ENCODE results near the gene CDH8.

CDH8 gene

GRCh38 chr16:61877436-61877835 lies 158.8 kb downstream of the CDH8 start:
- TF ChIP-seq NFIC (IDR thresholded peaks at IDR 0.05) (no peak), USF1 (IDR thresholded peaks at IDR 0.05) (no peak), RAD21 (IDR thresholded peaks at IDR 0.05; ENCODE audit: low read depth) (no peak), CEBPB (IDR thresholded peaks at IDR 0.05) (no peak), ZBTB7A (IDR thresholded peaks at IDR 0.05; ENCODE audit: low read depth) (no peak), MAX (IDR thresholded peaks at IDR 0.05) (no peak), EGR1 (IDR thresholded peaks at IDR 0.05) (no peak), FOXM1 (IDR thresholded peaks at IDR 0.05; ENCODE audit: borderline replicate concordance, low read depth) (no peak), TEAD4 (IDR thresholded peaks at IDR 0.05) (no peak), TCF12 (IDR thresholded peaks at IDR 0.05; ENCODE audit: low read depth) (no peak), CREB1 (IDR thresholded peaks at IDR 0.05; ENCODE audit: low read depth) (no peak), REST (IDR thresholded peaks at IDR 0.05; ENCODE audit: low read depth) (no peak), EP300 (IDR thresholded peaks at IDR 0.05; ENCODE audit: borderline replicate concordance) (no peak), TAF1 (IDR thresholded peaks at IDR 0.05; ENCODE audit: low read depth) (no peak)

GRCh38 chr16:61872778-61873119 lies 163.5 kb downstream of the CDH8 start:
- no peak for TF ChIP-seq MAX (IDR thresholded peaks at IDR 0.05)
- TF ChIP-seq CREB1 (IDR thresholded peaks at IDR 0.05; ENCODE audit: low read depth) = no peak
- TF ChIP-seq ZBTB7A (IDR thresholded peaks at IDR 0.05; ENCODE audit: low read depth) = no peak
- no peak for TF ChIP-seq USF1 (IDR thresholded peaks at IDR 0.05)
- TF ChIP-seq CEBPB (IDR thresholded peaks at IDR 0.05) = no peak
- no peak for TF ChIP-seq EGR1 (IDR thresholded peaks at IDR 0.05)
- TF ChIP-seq FOXM1 (IDR thresholded peaks at IDR 0.05; ENCODE audit: borderline replicate concordance, low read depth) = no peak
- TF ChIP-seq RAD21 (IDR thresholded peaks at IDR 0.05; ENCODE audit: low read depth) = no peak
- no peak for TF ChIP-seq TEAD4 (IDR thresholded peaks at IDR 0.05)
- no peak for TF ChIP-seq EP300 (IDR thresholded peaks at IDR 0.05; ENCODE audit: borderline replicate concordance)
- no peak for TF ChIP-seq REST (IDR thresholded peaks at IDR 0.05; ENCODE audit: low read depth)
- no peak for TF ChIP-seq TAF1 (IDR thresholded peaks at IDR 0.05; ENCODE audit: low read depth)
- TF ChIP-seq NFIC (IDR thresholded peaks at IDR 0.05) = no peak
- TF ChIP-seq YY1 (IDR thresholded peaks at IDR 0.05; ENCODE audit: low read depth) = no peak
- no peak for TF ChIP-seq TCF12 (IDR thresholded peaks at IDR 0.05; ENCODE audit: low read depth)

- TF ChIP-seq NFIC (IDR thresholded peaks at IDR 0.05) (no peak), TAF1 (IDR thresholded peaks at IDR 0.05; ENCODE audit: low read depth) (no peak), FOXM1 (IDR thresholded peaks at IDR 0.05; ENCODE audit: borderline replicate concordance, low read depth) (no peak), CREB1 (IDR thresholded peaks at IDR 0.05; ENCODE audit: low read depth) (no peak), TCF12 (IDR thresholded peaks at IDR 0.05; ENCODE audit: low read depth) (no peak)
Measured at GRCh38 chr16:61871837-61872777, 164.1 kb downstream of the CDH8 start.

- TF ChIP-seq EP300 (IDR thresholded peaks at IDR 0.05; ENCODE audit: borderline replicate concordance) = no peak
- TF ChIP-seq NFIC (IDR thresholded peaks at IDR 0.05) = no peak
- no peak for TF ChIP-seq CEBPB (IDR thresholded peaks at IDR 0.05)
- no peak for TF ChIP-seq REST (IDR thresholded peaks at IDR 0.05; ENCODE audit: low read depth)
- TF ChIP-seq MAX (IDR thresholded peaks at IDR 0.05) = no peak
- no peak for TF ChIP-seq TAF1 (IDR thresholded peaks at IDR 0.05; ENCODE audit: low read depth)
- TF ChIP-seq USF1 (IDR thresholded peaks at IDR 0.05) = no peak
- no peak for TF ChIP-seq TCF12 (IDR thresholded peaks at IDR 0.05; ENCODE audit: low read depth)
- no peak for TF ChIP-seq YY1 (IDR thresholded peaks at IDR 0.05; ENCODE audit: low read depth)
- no peak for TF ChIP-seq RAD21 (IDR thresholded peaks at IDR 0.05; ENCODE audit: low read depth)
- no peak for TF ChIP-seq ZBTB7A (IDR thresholded peaks at IDR 0.05; ENCODE audit: low read depth)
- no peak for TF ChIP-seq EGR1 (IDR thresholded peaks at IDR 0.05)
- no peak for TF ChIP-seq FOXM1 (IDR thresholded peaks at IDR 0.05; ENCODE audit: borderline replicate concordance, low read depth)
- TF ChIP-seq CREB1 (IDR thresholded peaks at IDR 0.05; ENCODE audit: low read depth) = no peak
- no peak for TF ChIP-seq TEAD4 (IDR thresholded peaks at IDR 0.05)
Measured at GRCh38 chr16:61862221-61863155, 173.8 kb downstream of the CDH8 start.

Measured in Ishikawa (cell line).